D721Med (cell line): ENCODE results near the gene CDCA4.

Experiments
- DNase-seq: peaks from one replicate; pipeline ENCODE4 v3.0.0; 2011; ENCODE audit warnings: low spot score; ENCODE audit not compliant: insufficient read length
- FAIRE-seq: peaks from 2 replicates; lab custom pipeline; 2011; peaks lifted over from hg19 to GRCh38; lab: Jason Lieb, UNC
- CTCF ChIP-seq: IDR thresholded peaks from 2 replicates; pipeline ENCODE4 v1.5.1; 2012; ENCODE audit warnings: mild to moderate bottlenecking, control low read depth; ENCODE audit not compliant: insufficient read depth; ENCODE audit errors: missing control alignments

CDCA4 gene

GRCh38 chr14:105010106-105010505 lies 10.8 kb downstream of the CDCA4 start:
- TF ChIP-seq CTCF, result no peak
- no peak for FAIRE-seq
- no peak for DNase-seq

GRCh38 chr14:105007593-105008264 lies 13.2 kb downstream of the CDCA4 start:
- no peak for TF ChIP-seq CTCF

GRCh38 chr14:105006831-105007592 lies 13.9 kb downstream of the CDCA4 start:
- TF ChIP-seq CTCF, result no peak
- FAIRE-seq, result no peak
- DNase-seq, result no peak

More at GRCh38 chr14:105007593-105008264, 13.2 kb downstream of the CDCA4 start:
- DNase-seq (no peak), FAIRE-seq (no peak)

GRCh38 chr14:105005929-105006830 lies 14.7 kb downstream of the CDCA4 start:
- no peak for FAIRE-seq
- no peak for TF ChIP-seq CTCF

GRCh38 chr14:105005329-105005928 lies 15.5 kb downstream of the CDCA4 start:
- no peak for TF ChIP-seq CTCF
- FAIRE-seq (no peak), DNase-seq (no peak)

More at GRCh38 chr14:105005929-105006830, 14.7 kb downstream of the CDCA4 start:
- DNase-seq, result no peak

GRCh38 chr14:104999361-104999760 lies 21.5 kb downstream of the CDCA4 start:
- FAIRE-seq, result no peak

More at GRCh38 chr14:104999361-104999760, 21.5 kb downstream of the CDCA4 start:
- no peak for TF ChIP-seq CTCF
- no peak for DNase-seq
